ENCODE results near the gene HSPA6. TPM values are rescaled to one million over a fixed set of nuclear protein-coding genes. Genes with fewer than 3 reads are reported as not detected.

HSPA6 gene
- polyA plus RNA-seq, 1 experiment: 0.27 TPM

DNA sequence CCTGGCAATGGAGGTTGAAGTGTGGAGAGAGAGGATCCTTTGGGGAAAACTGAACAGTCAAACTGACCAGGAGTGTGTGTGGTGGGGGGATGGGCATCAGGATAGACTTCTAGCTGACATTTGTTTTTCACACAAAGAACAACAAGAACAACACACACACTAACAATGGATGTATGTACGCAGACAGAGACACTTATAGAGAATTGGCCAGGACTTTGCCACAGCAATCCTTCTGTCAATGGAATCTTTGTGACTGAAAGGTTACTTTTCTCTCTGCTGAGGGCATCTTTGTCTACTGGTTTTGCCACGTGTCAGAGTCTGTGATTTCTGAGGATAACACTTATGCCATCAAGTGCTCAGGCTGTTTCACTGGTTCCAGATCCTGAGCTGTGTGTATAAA is 31.5 kb upstream of the HSPA6 start:
- POLR2A ChIA-PET: no interaction called here
- Histone ChIP-seq H3K27ac (ENCODE audit: low read depth, low read length) (no peak overlapping the region), H3K4me3 (ENCODE audit: low read depth, low read length) (no peak overlapping the region), H3K27me3 (ENCODE audit: control insufficient read depth, insufficient read depth, low read length) (peaks cover 30% of the 10 kb centered on the region), H3K9me3 (ENCODE audit: control insufficient read depth, insufficient read depth, low read length) (no peaks in the 10 kb centered on the region)
- CTCF ChIA-PET: interaction anchor here (1.1 kb wide), 1 partner anchor 247 kb away, joined by 3 read pairs; no protein-coding TSS in a partner anchor
- no peak for DNase-seq (ENCODE audit: low read depth, low spot score)
- TF ChIP-seq, protein P1, sequence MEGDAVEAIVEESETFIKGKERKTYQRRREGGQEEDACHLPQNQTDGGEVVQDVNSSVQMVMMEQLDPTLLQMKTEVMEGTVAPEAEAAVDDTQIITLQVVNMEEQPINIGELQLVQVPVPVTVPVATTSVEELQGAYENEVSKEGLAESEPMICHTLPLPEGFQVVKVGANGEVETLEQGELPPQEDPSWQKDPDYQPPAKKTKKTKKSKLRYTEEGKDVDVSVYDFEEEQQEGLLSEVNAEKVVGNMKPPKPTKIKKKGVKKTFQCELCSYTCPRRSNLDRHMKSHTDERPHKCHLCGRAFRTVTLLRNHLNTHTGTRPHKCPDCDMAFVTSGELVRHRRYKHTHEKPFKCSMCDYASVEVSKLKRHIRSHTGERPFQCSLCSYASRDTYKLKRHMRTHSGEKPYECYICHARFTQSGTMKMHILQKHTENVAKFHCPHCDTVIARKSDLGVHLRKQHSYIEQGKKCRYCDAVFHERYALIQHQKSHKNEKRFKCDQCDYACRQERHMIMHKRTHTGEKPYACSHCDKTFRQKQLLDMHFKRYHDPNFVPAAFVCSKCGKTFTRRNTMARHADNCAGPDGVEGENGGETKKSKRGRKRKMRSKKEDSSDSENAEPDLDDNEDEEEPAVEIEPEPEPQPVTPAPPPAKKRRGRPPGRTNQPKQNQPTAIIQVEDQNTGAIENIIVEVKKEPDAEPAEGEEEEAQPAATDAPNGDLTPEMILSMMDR (IDR thresholded peaks at IDR 0.05; ENCODE audit: low read depth, low read length): no peak

DNA sequence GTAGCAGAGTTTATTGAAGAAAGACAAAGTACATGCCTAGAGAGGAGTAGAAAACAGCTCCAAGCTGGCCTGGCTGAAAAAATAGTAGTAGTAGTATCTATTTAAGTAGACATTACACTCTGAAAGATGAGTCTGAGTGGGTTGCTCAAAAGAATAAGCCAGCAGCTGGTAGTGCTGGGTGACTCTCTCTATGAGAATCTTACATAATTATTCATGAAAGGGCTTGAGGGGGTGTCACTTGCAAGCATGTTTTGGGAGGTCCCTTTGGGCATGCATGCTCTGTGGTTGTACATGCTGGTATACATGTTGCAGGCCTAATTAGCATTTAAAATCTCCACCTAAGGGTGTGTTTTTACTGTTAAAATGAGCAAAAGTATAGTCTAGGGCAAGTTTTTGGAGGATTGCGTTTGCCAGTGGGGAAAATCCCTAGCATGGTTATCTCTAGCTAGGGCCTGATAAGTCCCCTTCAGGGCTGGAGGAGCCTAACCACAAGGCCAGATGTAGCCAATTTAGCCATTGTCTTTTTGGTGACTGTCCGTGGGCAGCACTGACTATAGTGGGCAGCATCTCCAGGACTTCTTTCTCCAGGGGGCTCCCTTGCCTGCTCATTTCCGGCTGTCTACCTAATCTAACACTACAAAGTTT is 30.1 kb upstream of the HSPA6 start:
- TF ChIP-seq, protein P1 (IDR thresholded peaks at IDR 0.05; ENCODE audit: low read depth, low read length): no peak
- POLR2A ChIA-PET: interaction anchor here (1.4 kb wide), 1 partner anchor 30 kb away, joined by 3 read pairs; the partner anchor contains the start of gene HSPA6
- Histone ChIP-seq H3K9me3 (ENCODE audit: control insufficient read depth, insufficient read depth, low read length) (no peaks in the 10 kb centered on the region), H3K4me3 (ENCODE audit: low read depth, low read length) (no peak overlapping the region), H3K27ac (ENCODE audit: low read depth, low read length) (no peak overlapping the region), H3K27me3 (ENCODE audit: control insufficient read depth, insufficient read depth, low read length) (peaks cover 20% of the 10 kb centered on the region)
- CTCF ChIA-PET: no interaction called here
- DNase-seq (ENCODE audit: low read depth, low spot score): no peak

DNA sequence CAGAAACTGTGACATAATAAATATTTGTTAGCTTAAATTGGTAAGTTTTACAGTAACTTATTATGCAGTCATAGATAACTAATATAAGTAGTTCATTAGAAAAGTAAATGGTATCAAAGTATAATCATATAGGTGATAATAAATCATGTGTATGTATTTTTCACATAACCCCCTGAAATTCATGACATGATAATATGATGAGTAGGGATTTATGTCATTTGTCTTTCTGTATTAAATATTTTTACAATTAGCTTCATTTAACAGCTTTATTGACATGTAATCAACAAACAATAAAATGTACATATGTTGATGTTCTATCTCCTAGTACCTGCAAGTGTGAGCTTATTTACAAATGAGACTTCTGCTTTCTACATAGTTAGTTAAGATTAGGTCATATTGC is 28.9 kb upstream of the HSPA6 start:
- H3K27me3 ChIP-seq (ENCODE audit: control insufficient read depth, insufficient read depth, low read length): peaks cover 17% of the 10 kb centered on the region
- no peaks in the 10 kb centered on the region for H3K9me3 ChIP-seq (ENCODE audit: control insufficient read depth, insufficient read depth, low read length)
- H3K27ac ChIP-seq (ENCODE audit: low read depth, low read length): no peak overlapping the region
- POLR2A ChIA-PET: no interaction called here
- CTCF ChIA-PET: interaction anchor here (1.5 kb wide), 1 partner anchor 246 kb away, joined by 7 read pairs; no protein-coding TSS in a partner anchor
- TF ChIP-seq, protein P1 (IDR thresholded peaks at IDR 0.05; ENCODE audit: low read depth, low read length): no peak
- no peak overlapping the region for H3K4me3 ChIP-seq (ENCODE audit: low read depth, low read length)
- DNase-seq (ENCODE audit: low read depth, low spot score): no peak

DNA sequence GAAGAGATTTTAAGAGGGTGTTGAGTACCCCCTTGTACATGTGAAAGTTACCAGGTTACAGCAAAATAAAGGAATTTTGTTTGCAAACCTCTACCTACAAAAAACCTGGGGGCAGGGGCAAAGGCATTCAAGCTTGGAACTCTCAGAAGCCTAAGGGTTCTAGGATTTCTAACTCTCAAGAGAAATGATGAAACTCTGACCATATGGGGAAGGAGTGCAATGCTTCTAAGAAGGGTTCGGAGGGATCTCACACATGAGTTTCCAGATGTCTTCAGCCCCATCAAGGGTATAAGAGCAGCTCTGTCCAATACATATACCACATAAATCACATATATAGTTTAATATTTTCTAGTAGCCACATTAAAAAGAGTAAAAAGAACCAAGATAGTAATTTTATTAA is 26.4 kb upstream of the HSPA6 start:
- no peaks in the 10 kb centered on the region for H3K9me3 ChIP-seq (ENCODE audit: control insufficient read depth, insufficient read depth, low read length)
- POLR2A ChIA-PET: no interaction called here
- TF ChIP-seq, protein P1 (IDR thresholded peaks at IDR 0.05; ENCODE audit: low read depth, low read length): no peak
- no peak overlapping the region for H3K27ac ChIP-seq (ENCODE audit: low read depth, low read length)
- peaks cover 2% of the 10 kb centered on the region for H3K27me3 ChIP-seq (ENCODE audit: control insufficient read depth, insufficient read depth, low read length)
- no peak for DNase-seq (ENCODE audit: low read depth, low spot score)
- H3K4me3 ChIP-seq (ENCODE audit: low read depth, low read length): no peak overlapping the region
- CTCF ChIA-PET: interaction anchor here (0.7 to 1.1 kb wide), 2 partner anchors 14 to 240 kb away, joined by 3 to 6 read pairs; no protein-coding TSS in a partner anchor

DNA sequence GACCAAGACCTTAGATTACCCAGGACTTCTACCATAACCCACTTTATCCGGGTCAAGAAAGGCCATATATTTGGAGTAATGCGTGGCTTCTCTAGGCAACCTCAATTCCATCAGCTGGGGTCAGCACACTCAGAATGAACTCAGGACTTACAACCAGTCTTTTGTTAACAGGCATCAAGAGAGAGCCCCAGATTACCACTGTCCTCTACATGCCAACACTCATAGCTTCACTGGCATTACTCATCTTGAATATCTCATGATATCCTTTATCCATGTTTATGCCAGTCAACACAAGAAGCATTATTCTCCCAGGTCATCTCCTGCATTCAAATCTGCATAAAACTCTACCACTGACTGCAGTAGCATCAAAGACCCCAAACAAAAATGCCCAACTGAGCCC is 25.7 kb upstream of the HSPA6 start:
- POLR2A ChIA-PET: no interaction called here
- Histone ChIP-seq H3K27ac (ENCODE audit: low read depth, low read length) (no peak overlapping the region), H3K27me3 (ENCODE audit: control insufficient read depth, insufficient read depth, low read length) (peaks cover 2% of the 10 kb centered on the region), H3K9me3 (ENCODE audit: control insufficient read depth, insufficient read depth, low read length) (no peaks in the 10 kb centered on the region), H3K4me3 (ENCODE audit: low read depth, low read length) (no peak overlapping the region)
- CTCF ChIA-PET: no interaction called here
- TF ChIP-seq, protein P1 (IDR thresholded peaks at IDR 0.05; ENCODE audit: low read depth, low read length): no peak
- DNase-seq (ENCODE audit: low read depth, low spot score): no peak

All from AG04450 (cell line).